GM12873 (cell line): ENCODE data around the gene KCNG2.

ENCODE experiments used
- CTCF ChIP-seq: IDR thresholded peaks from 2 replicates; pipeline ENCODE4 v1.5.1; 2012; ENCODE audit warnings: low read depth, mild to moderate bottlenecking, moderate library complexity, low read length, control low read depth; ENCODE audit not compliant: insufficient read depth; ENCODE audit errors: missing control alignments

KCNG2 gene

GRCh38 chr18:79889569-79889968 lies 91.8 kb downstream of the KCNG2 start:
- no peak for TF ChIP-seq CTCF

GRCh38 chr18:79890674-79891073 lies 92.9 kb downstream of the KCNG2 start:
- no peak for TF ChIP-seq CTCF

GRCh38 chr18:79896738-79897137 lies 99.0 kb downstream of the KCNG2 start:
- TF ChIP-seq CTCF = no peak

GRCh38 chr18:79897940-79898625 lies 100.3 kb downstream of the KCNG2 start:
- TF ChIP-seq CTCF = no peak

- TF ChIP-seq CTCF = no peak
These were observed 101.3 kb downstream of the KCNG2 start for GRCh38 chr18:79898952-79899608.

GRCh38 chr18:79899609-79900445 lies 102.1 kb downstream of the KCNG2 start:
- TF ChIP-seq CTCF = no peak
